ENCODE data around the gene STK10.

Gene STK10

DNA sequence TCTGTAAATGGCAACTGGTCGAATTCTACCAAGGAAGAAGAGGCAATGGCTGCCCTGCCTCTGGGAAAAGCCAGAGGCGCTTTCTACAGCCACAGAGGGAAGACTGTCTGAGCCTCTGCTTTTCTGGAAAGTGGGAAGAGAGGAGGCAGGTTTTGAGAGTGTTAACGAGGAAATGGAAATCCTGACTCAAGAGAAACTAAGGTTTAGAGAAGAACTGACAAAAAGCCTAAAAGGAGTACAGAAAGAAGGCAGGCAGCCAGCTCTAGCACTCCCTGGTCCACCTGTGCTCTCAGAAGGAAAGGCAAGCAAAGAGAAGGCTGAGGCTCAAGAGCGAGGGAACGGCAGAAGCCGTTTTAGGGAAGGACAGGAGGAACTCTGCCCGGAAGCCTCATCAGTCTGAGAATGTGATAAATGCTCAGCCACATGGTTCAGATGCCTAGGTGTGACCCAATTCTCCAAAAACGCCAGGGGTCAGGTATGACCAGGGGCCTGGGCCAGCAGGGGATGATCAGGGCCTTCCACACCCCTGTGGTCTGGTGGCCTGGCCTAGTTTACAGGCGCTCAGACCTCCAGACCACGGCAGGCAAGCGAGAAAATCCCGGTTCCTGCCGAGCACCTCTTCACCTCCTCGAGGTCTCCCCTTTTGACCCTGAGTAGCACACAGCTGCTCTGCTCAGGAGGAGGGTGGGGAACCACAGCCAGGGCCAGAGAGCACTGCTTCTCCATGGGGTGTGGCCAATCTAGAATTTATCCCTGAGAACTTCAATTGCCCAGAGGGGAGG lies 101.6 kb downstream of the STK10 start:
- DNase-seq (ENCODE audit: low spot score) = no peak

DNA sequence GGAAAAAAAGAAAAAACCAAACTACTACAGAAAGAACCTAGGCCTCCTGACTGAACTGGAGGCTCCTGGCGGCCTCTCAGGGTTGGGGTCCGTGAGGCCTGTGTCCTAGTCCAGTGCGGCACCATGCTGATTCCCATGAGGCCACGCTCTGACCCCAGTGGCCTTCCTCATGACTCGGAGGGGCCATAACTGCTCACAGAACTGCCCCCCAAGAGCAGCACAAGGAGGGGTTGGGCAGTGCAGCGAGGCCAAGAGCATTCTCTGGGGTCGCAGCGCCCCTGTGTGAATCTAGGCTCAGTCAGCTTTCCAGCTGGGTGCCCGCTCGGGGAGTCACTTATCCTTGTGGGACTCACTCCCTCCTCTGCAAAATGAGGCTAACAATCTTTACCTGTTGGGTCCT lies 102.3 kb downstream of the STK10 start:
- DNase-seq (ENCODE audit: low spot score) = no peak

DNA sequence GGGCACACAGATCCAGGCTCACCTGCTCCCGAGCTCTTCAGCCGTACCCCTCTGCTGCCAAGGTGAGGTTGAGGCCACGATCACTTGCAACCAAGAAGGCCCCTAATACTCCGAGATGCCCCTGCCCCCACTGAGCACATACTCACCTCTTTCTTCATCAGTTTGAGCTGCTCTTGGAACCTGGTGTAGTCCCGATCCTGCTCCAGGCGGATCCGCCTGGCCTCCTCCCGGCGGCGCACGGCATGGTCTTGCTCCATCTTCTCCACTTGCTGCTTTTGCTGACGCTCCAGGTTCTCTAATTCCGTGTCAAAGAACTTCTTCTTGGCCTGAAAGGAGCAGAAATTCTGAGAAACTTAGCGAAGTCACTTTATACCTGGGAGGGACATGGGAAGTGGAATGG lies 105.8 kb downstream of the STK10 start:
- no peak for DNase-seq (ENCODE audit: low spot score)

DNA sequence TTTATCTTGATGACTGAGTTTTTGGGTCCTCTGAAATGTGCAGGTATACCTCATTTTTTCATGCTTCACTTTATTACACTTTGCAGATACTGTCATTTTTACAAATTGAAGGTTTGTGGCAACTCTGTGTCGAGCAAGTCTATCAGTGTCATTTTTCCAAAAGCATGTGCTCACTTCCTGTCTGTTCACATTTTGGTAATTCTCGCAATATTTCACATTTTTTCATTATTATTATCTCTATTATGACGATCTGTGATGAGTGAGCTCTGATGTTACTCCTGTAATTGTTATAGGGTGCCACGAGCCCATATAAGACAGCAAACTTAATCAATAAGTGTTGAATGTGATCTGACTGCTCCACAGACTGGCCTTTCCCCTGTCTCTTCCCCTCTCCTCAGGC lies 108.1 kb downstream of the STK10 start:
- no peak for DNase-seq (ENCODE audit: low spot score)

DNA sequence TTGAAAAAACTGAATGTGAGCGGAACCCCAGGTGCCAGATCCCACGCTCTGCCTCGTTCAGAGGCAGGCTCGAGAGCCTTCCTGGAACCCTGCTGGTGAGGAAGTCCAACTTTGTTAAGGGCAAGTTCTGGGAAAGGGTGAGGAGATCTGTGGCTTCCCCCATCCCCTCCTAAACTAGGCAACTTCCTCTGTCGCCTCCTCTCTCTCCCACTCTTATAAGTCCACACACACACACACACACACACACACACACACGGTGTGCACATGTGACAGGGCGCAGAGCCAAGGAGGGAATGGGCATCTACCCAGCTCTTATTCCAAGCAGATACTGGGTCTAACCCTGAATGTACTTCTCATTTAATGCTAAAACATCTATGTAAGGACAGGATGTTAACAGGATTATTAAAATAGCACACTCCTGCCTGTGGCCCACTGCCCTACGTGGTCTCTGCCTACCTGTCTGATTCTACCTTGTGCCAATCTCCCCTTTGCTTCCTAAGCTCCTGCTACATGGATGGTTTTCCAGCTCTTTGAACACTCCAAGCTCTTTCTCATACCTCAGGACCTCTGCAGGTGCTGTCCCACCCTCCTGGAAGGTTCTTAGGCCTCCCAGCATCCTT lies 109.2 kb downstream of the STK10 start:
- DNase-seq (ENCODE audit: low spot score) = peak; percentile 9

DNA sequence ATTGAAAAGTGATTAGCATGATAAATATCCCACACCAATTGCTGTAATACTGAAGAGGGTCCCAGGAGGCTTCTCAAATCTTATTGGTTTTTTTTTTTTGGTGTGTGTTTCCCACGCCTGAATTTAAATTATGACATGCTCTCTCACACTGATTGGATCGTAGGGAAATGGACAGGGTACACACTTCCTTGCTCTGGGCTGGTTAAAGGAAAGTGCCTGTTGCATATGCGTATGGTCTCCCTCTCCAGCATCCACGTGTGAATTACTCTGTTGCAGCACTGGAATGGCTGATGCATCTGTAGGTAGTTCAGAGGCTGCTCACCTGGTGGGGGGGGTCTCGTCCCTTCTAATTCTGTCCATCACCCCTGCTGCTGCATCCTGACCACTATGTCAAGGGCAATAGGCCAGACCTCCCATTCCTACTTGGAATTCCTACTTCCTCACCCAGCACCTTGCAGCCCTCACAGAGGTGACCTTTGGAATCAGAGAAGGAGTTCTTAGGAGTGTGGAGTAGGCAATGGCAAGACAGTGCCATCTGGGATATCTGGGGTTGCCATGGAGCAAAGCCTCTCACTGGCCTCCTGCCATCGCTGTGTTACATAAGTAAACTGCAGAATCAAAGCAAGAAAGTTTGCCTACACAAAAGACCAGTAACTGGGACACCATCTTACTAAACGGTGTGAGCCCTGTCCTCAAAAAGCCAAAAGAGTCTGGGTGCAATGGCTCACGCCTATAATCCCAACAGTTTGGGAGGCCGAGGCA lies 110.2 kb downstream of the STK10 start:
- no peak for DNase-seq (ENCODE audit: low spot score)

DNA sequence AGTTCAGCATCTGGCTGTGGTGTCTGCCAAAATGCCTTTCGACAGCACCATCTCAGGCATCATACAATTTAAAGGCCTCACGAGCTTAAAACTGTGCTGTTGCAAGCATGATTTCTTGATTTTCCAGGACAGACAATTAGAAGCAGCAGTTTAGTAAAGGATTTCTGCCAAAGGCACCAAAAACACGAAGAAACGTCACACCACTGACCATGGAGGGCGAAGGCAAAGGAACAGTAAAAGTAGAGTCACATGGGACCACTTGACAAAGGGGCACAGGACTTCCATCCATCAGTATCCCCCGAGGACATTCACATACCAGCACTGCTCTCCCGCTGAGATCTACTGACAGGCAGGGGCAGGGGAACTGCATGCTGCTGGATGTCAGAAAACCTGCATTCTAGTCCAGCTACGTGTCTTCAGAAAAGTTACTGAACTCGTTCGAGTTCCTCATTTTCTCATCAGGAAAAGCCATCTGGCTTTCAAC lies 111.2 kb downstream of the STK10 start:
- no peak for DNase-seq (ENCODE audit: low spot score)

DNA sequence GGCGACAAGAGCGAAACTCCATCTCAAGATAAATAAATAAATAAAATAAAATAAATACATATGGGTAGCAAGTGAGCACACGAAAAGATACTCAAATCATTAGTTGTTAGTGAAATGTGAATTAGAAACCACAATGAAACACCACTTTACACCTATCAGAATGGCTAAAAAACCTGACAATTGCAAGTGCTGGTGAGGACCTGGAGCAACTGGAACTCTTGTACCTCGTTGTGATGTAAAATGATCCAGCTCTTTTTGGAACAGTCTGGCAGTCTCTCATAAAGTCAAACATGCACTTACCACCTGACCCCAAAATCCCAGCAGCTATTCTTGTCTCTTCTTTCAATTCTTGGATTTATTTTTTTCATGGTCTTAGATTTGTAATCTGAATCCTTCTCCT lies 112.4 kb downstream of the STK10 start:
- no peak for DNase-seq (ENCODE audit: low spot score)

DNA sequence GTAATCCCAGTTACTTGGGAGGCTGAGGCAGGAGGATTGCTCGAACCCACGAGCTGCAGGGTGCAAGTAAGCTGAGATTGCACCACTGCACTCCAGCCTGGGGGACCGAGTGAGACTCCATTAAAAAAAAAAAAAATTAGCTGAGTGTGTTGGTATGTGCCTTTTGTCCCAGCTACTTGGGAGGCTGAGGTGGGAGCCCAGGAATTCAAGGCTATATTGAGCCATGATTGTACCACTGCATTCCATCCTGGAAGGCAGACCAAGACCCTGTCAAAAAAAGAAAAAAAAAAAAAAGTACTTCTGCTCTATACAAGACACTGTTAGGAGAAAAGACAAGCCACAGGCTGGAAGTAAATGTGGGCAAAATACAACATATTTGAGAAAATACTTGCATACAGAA lies 113.1 kb downstream of the STK10 start:
- no peak for DNase-seq (ENCODE audit: low spot score)

DNA sequence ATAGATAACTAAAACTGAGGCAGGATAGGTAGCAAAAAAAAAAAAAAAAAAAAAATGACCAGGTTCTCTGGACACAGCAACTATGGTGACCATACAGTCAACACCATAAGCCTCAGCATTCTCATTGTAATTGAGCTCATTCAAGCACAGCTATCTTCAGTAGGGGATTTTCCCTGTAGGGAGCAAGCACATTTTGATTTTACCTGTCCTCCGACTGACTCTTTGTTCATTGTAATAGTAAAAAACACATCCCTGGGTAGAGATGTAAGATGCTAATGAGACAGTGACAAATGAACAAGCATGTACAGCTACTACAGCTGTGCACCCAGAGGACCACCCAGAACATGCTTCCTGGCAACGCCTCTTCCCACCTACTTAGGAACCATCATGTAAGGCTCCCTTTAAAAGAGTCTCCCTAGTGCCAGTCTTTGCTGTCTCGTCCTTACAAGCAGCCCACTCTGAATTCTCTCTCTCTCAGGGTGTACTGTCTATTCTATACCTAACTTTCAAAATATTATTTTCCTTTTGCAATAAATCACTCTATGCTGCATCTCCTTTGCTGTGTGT lies 116.6 kb downstream of the STK10 start:
- DNase-seq (ENCODE audit: low spot score) = no peak

DNA sequence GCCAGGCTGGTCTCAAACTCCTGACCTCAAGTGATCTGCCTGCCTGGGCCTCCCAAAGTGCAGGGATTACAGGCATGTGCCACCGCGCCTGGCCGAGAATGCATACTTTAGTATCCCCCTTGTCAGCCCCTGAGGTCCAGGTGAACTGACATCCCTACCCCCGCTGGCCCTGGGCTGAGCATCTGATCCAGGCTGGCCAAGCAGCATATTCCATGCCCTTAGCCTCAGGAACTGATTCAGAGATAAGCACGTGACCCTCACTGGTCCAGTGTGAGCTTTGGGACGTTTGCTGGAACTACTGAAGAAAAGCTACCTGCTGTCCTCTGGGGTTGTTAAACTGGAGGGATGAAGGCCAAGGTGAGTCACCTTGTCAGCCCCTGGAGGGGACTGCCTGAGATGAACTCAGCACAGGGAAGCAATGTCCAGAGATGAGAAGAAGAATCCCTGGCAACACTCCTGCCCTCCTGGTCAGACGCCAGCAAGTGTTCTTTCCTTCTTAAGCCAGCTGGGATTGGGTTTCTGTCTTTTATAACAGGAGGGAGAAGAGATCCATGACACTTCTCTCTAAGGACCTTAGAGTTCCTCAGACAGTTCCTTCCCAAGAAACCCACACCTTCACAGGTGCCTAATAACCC lies 122.5 kb downstream of the STK10 start:
- no peak for DNase-seq (ENCODE audit: low spot score)

DNA sequence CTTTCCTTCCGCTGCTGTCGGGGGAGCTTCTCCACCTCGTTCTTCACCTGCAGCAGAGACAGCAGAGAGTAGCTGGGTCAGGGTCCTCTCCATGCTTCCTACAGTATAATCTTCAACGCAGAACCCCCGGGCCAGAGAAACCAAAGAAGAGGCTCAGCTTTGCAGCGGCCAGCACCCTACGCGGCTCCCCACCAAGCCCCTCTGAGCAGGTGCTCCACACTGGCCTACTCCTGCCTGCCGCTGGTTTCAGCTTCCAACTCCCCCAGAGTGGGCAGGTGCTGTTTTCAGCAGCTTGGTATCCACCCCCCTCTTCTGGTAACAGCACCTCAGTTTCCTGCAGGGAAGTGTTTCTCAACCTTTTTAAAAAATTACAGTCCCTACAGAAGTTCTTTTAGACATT lies 123.3 kb downstream of the STK10 start:
- DNase-seq (ENCODE audit: low spot score) = no peak

DNA sequence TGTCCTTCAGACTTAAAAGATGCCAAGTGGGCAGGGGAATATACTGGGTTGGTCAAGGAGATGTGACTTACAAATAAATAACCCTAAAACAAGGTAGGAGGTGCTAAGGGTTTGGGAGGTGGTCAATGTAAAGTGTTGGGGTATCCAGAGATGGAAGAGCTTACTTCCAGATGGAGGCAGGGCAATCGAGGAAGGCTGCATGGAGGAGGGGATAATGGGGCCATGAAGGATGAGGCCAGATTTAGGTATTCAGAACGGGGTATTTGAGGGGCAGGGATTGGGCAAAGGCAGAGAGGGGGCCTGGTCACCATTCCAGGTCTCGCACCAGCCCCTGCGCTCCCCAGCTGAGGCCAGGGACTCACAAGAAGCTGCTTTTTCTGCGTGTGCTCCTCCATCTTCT lies 123.7 kb downstream of the STK10 start:
- no peak for DNase-seq (ENCODE audit: low spot score)

DNA sequence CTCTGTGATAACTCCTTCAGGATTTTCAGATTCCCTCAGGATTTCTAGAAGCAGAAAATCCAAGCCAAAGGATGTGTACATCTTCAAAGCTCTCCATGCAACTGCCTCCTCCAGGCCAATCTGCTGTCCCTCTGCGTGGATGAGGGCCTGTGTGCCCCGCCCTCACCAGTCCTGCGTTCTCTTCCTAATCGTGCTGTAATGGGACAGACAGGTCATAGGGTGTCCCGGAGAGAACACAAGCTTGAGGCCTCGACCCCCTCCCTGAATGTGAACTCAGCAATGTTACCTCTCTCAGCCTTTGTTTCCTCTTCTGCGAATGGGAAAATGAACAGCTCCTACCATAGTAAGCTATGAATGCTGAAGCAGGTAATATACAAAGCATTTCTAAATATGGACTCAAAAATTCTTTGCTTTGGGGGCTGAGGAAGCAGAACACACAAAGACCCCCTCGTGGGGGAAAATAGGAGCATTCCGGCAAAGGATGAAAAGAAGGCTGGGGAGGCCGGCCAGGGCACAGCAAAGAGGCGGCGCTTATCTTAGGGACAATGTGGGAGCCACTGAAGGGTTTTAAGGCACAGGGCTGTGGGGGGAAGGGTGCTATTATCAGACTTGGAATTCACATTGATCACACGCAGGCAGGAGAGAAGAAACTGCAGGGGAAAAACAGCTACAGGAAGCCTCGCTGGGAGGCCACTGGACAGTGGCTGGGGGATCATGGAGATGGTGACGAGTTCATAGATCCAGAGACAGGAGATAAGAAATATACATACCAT lies 124.4 kb downstream of the STK10 start:
- DNase-seq (ENCODE audit: low spot score) = no peak

DNA sequence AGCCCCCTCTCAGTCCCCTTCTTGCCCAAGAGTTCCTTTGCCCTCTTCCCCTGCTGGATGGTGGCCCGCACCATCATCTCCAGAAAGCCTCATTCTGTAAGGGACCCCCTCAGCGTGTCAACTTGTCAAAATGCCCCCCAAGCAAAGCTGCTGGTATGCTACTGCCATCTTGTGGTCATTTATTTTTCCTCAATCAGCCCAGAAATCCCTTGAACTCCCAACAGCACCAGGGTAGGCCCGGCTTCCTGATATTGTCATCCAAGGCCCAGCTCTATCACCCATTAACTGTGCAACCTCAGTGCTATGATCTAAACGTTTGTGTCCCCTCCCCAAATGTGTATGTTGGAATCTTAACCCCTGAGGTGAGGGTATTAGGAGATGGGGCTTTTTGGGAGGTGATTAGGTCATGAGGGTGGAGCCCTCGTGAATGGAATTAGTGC lies 128.3 kb downstream of the STK10 start:
- DNase-seq (ENCODE audit: low spot score) = no peak

DNA sequence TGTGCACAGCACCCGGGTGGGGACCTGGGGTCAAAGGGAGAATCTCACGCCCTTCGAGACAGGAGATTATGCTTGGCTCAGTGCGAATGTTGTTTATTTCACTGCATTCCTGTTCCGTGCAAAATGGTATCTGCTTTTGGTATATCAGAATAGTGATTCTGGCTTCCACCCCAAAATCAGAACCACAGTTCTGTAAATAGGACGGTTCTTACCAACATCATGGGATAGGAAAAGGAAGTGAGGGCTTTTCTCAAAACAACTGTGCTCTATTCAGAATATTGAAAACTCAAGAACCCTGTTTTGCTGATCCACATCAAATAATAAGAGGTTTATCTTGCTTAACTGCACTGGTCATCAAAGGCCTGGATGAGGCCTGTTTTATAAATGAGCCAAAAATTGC lies 129.9 kb downstream of the STK10 start:
- no peak for DNase-seq (ENCODE audit: low spot score)

DNA sequence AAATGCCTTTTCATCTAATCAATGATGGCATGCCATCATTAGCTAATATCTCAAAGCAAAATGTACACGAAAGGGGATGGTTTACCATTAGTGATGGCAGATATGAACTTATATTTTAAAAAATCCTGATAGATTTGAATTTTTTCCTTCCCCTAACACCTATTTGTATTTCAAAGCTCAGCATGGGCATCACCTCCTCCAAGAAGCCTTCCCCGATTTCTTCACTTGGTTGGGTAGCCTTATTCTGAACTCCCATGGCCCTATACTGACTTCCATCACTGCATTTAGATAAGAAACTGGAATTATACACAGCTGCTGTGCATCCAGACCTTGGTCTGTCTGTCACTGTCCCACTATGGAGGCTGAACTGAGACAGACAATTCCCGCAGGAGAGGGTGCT lies 132.0 kb downstream of the STK10 start:
- DNase-seq (ENCODE audit: low spot score) = no peak

DNA sequence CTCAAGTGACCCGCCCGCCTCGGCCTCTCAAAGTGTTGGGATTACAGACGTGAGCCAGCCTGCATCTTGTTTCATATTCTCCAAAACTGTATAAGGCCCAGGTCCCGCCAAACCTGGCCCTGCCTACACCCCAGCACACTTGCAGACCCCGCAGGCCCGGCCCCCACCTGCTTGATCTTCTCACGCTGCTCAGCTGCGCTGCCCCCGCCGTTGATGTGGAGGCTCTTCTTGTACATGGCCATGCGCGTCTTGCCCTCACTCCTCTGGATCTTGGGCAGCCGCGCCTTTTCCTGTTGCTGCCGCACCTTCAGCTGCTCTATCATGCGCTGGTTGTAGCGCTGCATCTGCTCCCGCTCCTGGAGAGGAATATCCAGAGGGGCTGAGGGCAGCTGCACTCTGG lies 132.6 kb downstream of the STK10 start:
- DNase-seq (ENCODE audit: low spot score) = no peak

DNA sequence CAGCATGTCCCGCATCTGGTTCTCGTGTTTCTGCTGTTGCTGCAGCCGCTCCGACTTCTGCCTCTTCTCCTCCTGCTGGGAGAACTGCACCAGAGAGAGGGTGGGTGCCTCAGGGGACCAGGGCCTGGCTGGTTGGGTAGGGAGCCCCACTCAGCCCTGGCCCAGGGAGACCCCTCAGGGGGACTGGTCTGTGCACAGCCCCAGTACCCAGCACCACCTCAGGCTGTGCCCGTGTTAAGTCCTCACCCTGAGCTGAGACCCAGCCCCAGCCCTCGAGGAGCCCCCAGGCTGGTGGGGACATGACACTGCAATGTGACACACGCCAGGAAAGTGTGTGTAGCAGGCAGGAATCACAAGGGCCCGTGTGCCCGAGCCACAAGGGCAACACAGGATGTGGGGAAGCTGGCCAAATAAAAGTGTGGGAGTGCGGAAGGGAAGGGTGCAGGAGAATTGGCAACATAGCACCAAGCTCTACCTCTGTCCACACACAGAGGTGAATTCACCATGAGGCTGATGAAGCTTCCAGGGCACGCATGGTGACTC lies 133.3 kb downstream of the STK10 start:
- no peak for DNase-seq (ENCODE audit: low spot score)

DNA sequence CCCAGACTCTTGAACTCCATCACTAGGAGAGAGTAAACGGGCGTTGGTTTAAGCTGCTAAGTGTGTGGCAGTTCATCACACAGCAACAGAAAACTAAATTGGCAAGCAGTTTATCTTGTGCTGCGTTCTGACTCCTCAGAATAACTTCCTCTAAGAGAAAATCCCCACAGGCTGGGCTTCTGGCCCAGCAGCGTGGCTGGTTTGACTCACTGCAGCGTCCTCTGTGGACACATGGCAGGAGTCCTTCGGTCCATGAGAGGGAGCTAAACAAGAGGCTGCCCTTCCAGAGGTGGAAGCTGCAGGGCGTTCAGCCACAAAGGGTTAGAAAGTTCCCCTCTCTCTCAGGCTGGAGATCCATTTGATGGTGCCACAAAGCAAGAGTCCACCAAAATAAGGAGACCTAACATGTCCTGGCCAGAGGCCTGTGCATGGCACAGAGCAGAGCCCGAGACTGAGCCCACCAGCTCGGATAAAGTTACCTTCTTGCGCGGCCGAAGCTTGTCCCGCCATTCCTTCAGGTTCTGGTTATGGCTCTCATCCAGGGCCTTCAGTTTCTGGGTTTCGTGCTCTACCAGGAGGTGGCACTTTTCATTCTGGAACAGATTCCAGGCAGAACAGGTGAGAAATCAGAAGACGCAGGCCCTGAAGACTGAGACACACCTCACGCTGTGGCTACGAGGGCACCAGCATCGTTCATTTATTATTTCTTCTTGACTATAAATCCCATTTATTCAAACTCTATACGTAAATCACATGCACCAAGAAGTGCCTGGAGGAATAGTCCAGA lies 135.4 kb downstream of the STK10 start:
- DNase-seq (ENCODE audit: low spot score) = no peak
